Effector memory CD4-positive, alpha-beta T cell (primary cell): ENCODE data around the gene USP8.

Experiments used
- DNase-seq, 3 donors: peaks; one replicate each; pipeline ENCODE4 v3.0.0-alpha.2; 2020
- H3K27ac ChIP-seq: 2 replicates; pipeline ENCODE4 v1.7.0; 2013; ENCODE audit warnings: mild to moderate bottlenecking, low read length, moderate library complexity; ENCODE audit not compliant: insufficient read depth, poor library complexity, severe bottlenecking
- H3K27me3 ChIP-seq: replicated peaks from 2 replicates; pipeline ENCODE4 v1.7.0; 2013; ENCODE audit warnings: mild to moderate bottlenecking, low read length; ENCODE audit not compliant: insufficient read depth, control insufficient read depth, poor library complexity, severe bottlenecking
- H3K36me3 ChIP-seq: 2 replicates; pipeline ENCODE4 v1.7.0; 2013; ENCODE audit warnings: mild to moderate bottlenecking, low read length, moderate library complexity; ENCODE audit not compliant: control insufficient read depth, insufficient read depth
- H3K4me1 ChIP-seq: 2 replicates; pipeline ENCODE4 v1.7.0; 2013; ENCODE audit warnings: low read length, mild to moderate bottlenecking; ENCODE audit not compliant: control insufficient read depth, insufficient read depth, poor library complexity, severe bottlenecking
- H3K4me3 ChIP-seq: 2 replicates; pipeline ENCODE4 v1.7.0; 2013; ENCODE audit warnings: low read length, low read depth, mild to moderate bottlenecking; ENCODE audit not compliant: insufficient read depth, poor library complexity, severe bottlenecking
- H3K9me3 ChIP-seq: 2 replicates; pipeline ENCODE4 v1.7.0; 2013; ENCODE audit warnings: mild to moderate bottlenecking, low read length, moderate library complexity; ENCODE audit not compliant: control insufficient read depth

USP8 gene

DNA sequence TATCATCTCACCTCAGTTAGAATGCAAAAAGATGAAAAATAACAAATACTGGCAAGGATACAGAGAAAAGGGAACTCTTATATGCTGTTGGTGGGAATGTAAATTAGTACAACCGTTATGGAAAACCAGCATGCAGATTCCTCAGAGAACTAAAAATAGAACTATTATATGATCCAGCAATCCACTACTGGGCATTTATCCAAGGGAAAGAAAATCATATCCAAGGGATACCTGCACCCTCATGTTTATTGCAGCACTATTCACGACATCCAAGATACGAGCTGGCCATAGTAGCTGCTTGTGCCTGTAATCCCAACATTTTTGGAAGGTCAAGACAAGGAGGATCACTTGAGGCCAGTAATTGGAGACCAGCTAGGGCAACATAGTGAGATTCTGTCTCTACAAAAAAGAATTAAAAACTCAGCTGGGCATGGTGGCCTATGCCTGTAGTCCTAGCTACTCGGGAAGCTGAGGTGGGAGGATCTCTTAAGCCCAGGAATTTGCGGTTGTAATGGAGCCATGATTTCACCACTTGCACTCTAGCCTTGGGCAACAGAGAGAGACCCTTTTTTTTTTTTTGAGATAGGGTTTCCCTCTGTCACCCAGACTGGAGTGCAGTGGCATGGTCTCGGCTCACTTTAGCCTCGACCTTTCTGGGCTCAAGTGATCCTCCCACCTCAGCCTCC, 95.7 kb downstream of the USP8 start:
- Histone ChIP-seq H3K27ac (no peak overlapping the region), H3K4me1 (no peaks in the 10 kb centered on the region), H3K9me3 (no peaks in the 10 kb centered on the region), H3K4me3 (no peak overlapping the region), H3K36me3 (no peaks in the 10 kb centered on the region), H3K27me3 (no peaks in the 10 kb centered on the region)
- DNase-seq, result no peak

DNA sequence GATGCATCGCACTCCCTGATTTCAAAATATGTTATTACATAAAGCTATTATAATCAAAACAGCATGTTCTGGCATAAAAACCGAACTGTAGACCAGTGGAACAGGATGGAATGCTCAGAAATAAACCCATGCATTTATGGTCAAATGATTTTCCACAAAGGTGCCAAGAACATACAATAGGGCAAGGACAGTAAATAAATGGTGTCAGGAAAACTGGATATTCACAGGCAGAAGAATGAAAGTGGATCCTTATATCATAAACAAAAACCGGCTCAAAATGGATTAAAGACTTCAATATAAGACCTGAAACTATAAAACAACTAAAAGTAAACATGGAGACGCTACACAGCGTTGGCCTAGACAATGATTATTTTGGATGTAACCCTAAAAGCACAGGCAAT, 99.6 kb downstream of the USP8 start:
- Histone ChIP-seq H3K36me3 (no peaks in the 10 kb centered on the region), H3K4me3 (no peak overlapping the region), H3K27me3 (no peaks in the 10 kb centered on the region), H3K4me1 (no peaks in the 10 kb centered on the region), H3K27ac (no peak overlapping the region), H3K9me3 (no peaks in the 10 kb centered on the region)
- no peak for DNase-seq

- no peak for DNase-seq
- H3K36me3 ChIP-seq, result no peaks in the 10 kb centered on the region
- H3K9me3 ChIP-seq, result no peaks in the 10 kb centered on the region
These were observed 107.0 kb downstream of the USP8 start for GRCh38 chr15:50531163-50531562.

DNA sequence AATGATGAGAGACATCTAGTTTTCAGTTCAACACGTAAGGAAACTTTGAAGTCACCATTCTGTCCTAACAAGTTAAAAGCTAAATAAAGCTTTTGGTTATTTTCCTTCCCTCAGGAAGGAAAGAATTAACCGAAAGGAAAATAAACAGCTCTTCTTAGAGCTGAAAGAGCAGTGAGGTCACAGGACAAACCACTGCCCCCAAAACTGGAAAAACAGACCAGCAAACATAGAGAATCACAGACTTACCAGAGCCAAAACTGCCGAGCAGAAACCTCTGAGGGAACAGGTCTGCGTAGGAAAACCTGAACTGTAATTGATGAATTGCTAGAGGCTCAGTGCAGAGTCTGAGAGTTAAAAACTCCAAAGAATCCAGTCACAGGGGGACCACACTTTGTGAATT, 107.6 kb downstream of the USP8 start:
- Histone ChIP-seq H3K4me1 (no peaks in the 10 kb centered on the region), H3K27me3 (no peaks in the 10 kb centered on the region), H3K36me3 (no peaks in the 10 kb centered on the region), H3K9me3 (no peaks in the 10 kb centered on the region), H3K4me3 (no peak overlapping the region), H3K27ac (no peak overlapping the region)
- DNase-seq, result no peak

More at GRCh38 chr15:50531163-50531562, 107.0 kb downstream of the USP8 start:
- H3K4me3 ChIP-seq, result no peak overlapping the region
- H3K4me1 ChIP-seq, result no peaks in the 10 kb centered on the region
- H3K27me3 ChIP-seq, result no peaks in the 10 kb centered on the region
- no peak overlapping the region for H3K27ac ChIP-seq

DNA sequence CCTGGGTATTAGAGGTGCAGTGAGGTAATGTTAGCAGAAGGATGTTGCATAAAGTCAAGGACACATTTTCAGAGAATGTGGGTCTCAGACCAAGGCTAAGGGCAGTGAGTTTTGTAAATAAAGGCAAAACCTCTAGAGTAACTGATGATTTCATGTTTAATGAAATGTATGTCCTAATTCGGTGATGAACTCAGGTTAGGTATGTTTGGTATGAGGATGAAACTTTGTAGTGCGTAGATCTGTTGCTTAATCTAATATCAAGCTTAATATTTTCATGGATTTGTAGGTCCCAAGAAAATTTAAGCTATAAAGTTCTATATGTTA, 118.6 kb downstream of the USP8 start:
- Histone ChIP-seq H3K36me3 (no peaks in the 10 kb centered on the region), H3K9me3 (no peaks in the 10 kb centered on the region), H3K27ac (no peak overlapping the region), H3K4me3 (no peak overlapping the region), H3K4me1 (no peaks in the 10 kb centered on the region), H3K27me3 (no peaks in the 10 kb centered on the region)
- no peak for DNase-seq

- no peaks in the 10 kb centered on the region for H3K4me1 ChIP-seq
- H3K4me3 ChIP-seq, result no peak overlapping the region
- H3K9me3 ChIP-seq, result no peaks in the 10 kb centered on the region
- no peaks in the 10 kb centered on the region for H3K36me3 ChIP-seq
- H3K27ac ChIP-seq, result no peak overlapping the region
- DNase-seq, result no peak
- H3K27me3 ChIP-seq, result no peaks in the 10 kb centered on the region
These were observed 119.4 kb downstream of the USP8 start for GRCh38 chr15:50543556-50543955.

DNA sequence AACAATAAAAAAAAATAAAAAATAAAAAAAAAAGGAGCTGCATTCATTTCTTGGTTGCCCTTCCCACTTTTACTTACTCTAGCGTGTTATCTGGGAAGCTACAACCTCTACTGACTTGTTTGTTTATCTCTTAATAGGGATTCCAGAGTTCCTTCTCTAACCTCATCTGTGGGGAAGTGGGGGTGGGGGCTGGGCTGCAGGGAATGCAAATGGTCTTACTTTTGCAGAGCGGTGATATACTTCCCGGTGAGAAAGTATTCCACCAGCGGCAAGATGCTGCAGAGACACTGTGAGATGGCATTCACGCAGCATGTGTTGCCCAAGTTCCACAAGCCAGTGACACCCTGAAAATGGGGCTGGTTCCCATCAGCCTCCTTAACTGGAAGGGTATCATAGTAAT, 120.2 kb downstream of the USP8 start:
- no peaks in the 10 kb centered on the region for H3K36me3 ChIP-seq
- no peak for DNase-seq
- no peaks in the 10 kb centered on the region for H3K9me3 ChIP-seq
- H3K27ac ChIP-seq, result no peak overlapping the region
- no peaks in the 10 kb centered on the region for H3K4me1 ChIP-seq
- no peaks in the 10 kb centered on the region for H3K27me3 ChIP-seq
- H3K4me3 ChIP-seq, result no peak overlapping the region

DNA sequence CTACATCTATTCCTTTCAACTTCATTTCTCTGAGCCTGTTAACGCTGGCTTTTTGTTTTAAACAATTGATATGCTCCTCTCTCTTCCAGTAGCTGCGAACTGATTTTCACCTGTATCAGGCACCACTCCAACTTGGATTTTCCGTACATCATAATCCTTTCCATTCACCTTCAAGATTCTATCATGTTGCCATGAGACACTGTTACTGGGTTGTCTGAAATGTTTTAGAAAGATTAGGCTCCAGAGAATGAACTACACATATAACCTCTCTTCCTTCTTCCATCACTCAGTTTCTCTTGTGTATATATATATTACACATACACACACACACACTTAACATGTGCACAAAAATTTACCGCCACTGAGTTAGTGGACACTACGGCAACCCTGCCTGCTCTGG, 122.4 kb downstream of the USP8 start, which contains the start of gene USP50:
Gene USP50, minus strand, starts transcription at position 101 of the 400 bp plus-strand sequence. CDS start 141 bp downstream, outside the sequence.
- no peaks in the 10 kb centered on the region for H3K27me3 ChIP-seq
- DNase-seq, result no peak
- H3K27ac ChIP-seq, result no peak within 1 kb of the TSS

DNA sequence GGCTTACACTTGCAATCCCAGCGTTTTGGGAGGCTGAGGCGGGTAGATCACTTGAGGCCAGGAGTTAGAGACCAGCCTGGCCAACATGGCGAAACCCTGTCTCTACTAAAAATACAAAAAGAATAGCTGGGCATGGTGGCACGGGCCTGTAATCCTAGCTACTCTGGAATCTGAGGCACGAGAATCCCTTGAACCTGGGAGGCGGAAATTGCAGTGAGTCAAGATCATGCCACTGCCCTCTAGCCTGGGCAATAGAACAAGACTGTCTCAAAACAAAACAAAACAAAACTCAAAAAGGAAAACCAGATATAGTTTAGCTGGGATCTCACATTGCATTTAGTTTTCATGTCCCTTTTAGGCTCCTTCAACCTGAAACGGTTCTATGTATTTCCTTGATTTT, 125.1 kb downstream of the USP8 start:
- no peak for DNase-seq
- Histone ChIP-seq H3K4me1 (no peaks in the 10 kb centered on the region), H3K27me3 (no peaks in the 10 kb centered on the region), H3K4me3 (no peak overlapping the region), H3K9me3 (no peaks in the 10 kb centered on the region), H3K36me3 (no peaks in the 10 kb centered on the region), H3K27ac (no peak overlapping the region)

More for the DNA sequence above, 122.4 kb downstream of the USP8 start, which contains the start of gene USP50:
- Histone ChIP-seq H3K4me3 (no peak within 1 kb of the TSS), H3K9me3 (no peaks in the 10 kb centered on the region), H3K4me1 (no peaks in the 10 kb centered on the region), H3K36me3 (no peaks in the 10 kb centered on the region)

DNA sequence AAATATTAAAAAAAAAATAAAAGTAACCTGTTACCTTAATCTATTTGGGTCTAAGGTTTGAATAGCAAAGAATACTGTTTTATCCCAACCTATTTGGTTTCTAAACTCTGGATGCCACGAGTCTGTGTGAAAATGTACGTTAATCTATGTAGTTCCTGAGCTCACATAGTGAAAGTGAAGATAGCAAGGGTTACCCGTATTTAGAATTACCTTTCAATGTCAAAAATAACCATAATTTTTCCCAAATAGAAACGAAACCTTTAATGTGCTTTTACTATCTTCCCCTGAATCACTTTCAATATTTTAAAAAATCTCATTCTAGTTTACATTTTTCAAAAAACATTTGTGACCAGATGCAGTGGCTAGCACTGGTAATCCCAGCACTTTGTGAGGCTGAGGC, 128.0 kb downstream of the USP8 start:
- Histone ChIP-seq H3K36me3 (no peaks in the 10 kb centered on the region), H3K4me1 (no peaks in the 10 kb centered on the region), H3K27me3 (no peaks in the 10 kb centered on the region), H3K4me3 (no peak overlapping the region), H3K9me3 (no peaks in the 10 kb centered on the region), H3K27ac (no peak overlapping the region)
- no peak for DNase-seq
